DND-41 (cell line): ENCODE measurements around the gene CEACAM5.

Experiments used
- ATAC-seq: fragments of 200-7000 bp; cut with Tn5 transposase; 3 replicates; pipeline ENCODE4 v1.9.1; 2021; ENCODE audit warnings: low read depth; ENCODE audit not compliant: insufficient read depth
- DNase-seq: peaks from one replicate; pipeline ENCODE4 v3.0.0-alpha.2; 2020
- H2AFZ ChIP-seq: 2 replicates; pipeline ENCODE4 v1.6.0; 2012; ENCODE audit warnings: low read depth, low read length
- H3K27ac ChIP-seq: 2 replicates; pipeline ENCODE4 v1.5.1; 2012; ENCODE audit warnings: low read length, inconsistent platforms
- H3K27me3 ChIP-seq: fragments of 200-600 bp; sonication (generic); 2 replicates; pipeline ENCODE4 v1.6.0; 2012; ENCODE audit warnings: low read length, mild to moderate bottlenecking, inconsistent platforms; ENCODE audit not compliant: insufficient read depth, poor library complexity
- H3K36me3 ChIP-seq: 2 replicates; pipeline ENCODE4 v1.5.1; 2012; ENCODE audit warnings: low read length, inconsistent platforms; ENCODE audit not compliant: insufficient read depth
- H3K4me1 ChIP-seq: 2 replicates; pipeline ENCODE4 v1.5.1; 2012; ENCODE audit warnings: mild to moderate bottlenecking, low read length; ENCODE audit not compliant: insufficient read depth
- H3K4me2 ChIP-seq: 2 replicates; pipeline ENCODE4 v1.6.0; 2012; ENCODE audit warnings: mild to moderate bottlenecking, moderate library complexity, low read length, inconsistent platforms; ENCODE audit not compliant: insufficient read depth
- H3K4me3 ChIP-seq, 2 experiments: fragments of 200-600 bp in 1 of 2; shearing (Covaris generic) in 1 of 2; 2 replicates each; pipeline ENCODE4 v1.5.1; 2012 to 2016; ENCODE audit warnings: inconsistent platforms in 2 of 2, low read length in 2 of 2, mild to moderate bottlenecking in 2 of 2, low read depth in 1 of 2, moderate library complexity in 1 of 2
- H3K79me2 ChIP-seq: 2 replicates; pipeline ENCODE4 v1.6.0; 2012; ENCODE audit warnings: low read length, inconsistent platforms; ENCODE audit not compliant: insufficient read depth
- H3K9ac ChIP-seq: 2 replicates; pipeline ENCODE4 v1.6.0; 2012; ENCODE audit warnings: low read depth, mild to moderate bottlenecking, inconsistent platforms, low read length, moderate library complexity
- H3K9me3 ChIP-seq: 2 replicates; pipeline ENCODE4 v1.5.1; 2012; ENCODE audit warnings: low read length, moderate library complexity, mild to moderate bottlenecking, inconsistent platforms; ENCODE audit not compliant: insufficient read depth, severe bottlenecking
- H4K20me1 ChIP-seq: 2 replicates; pipeline ENCODE4 v1.6.0; 2012; ENCODE audit warnings: low read length; ENCODE audit not compliant: insufficient read depth
- CTCF ChIP-seq: IDR thresholded peaks from 2 replicates; pipeline ENCODE4 v1.5.1; 2012; ENCODE audit warnings: borderline replicate concordance, low read length, moderate library complexity, mild to moderate bottlenecking; ENCODE audit not compliant: poor library complexity, severe bottlenecking; ENCODE audit errors: extremely low read depth
- EZH2 ChIP-seq: IDR thresholded peaks from 3 replicates; pipeline ENCODE4 v1.6.1; 2012; ENCODE audit warnings: borderline replicate concordance, low read depth, mild to moderate bottlenecking, moderate library complexity, low read length, inconsistent platforms; ENCODE audit not compliant: severe bottlenecking

CEACAM5 gene

GRCh38 chr19:41774515-41774980, 66.1 kb downstream of the CEACAM5 start:
- no peak overlapping the region for H3K4me3 ChIP-seq
- TF ChIP-seq EZH2 (no peak), CTCF (no peak)
- H2AFZ ChIP-seq, result no peak overlapping the region
- H3K79me2 ChIP-seq, result no peaks in the 10 kb centered on the region
- H4K20me1 ChIP-seq, result peaks cover 4% of the 10 kb centered on the region; the same call in 1 of the 2 replicates
- peak; percentile 87 for ATAC-seq
- H3K36me3 ChIP-seq, result no peaks in the 10 kb centered on the region
- no peaks in the 10 kb centered on the region for H3K9me3 ChIP-seq
- no peak overlapping the region for H3K9ac ChIP-seq
- peaks cover 2% of the 10 kb centered on the region; the same call in 1 of the 2 replicates for H3K4me1 ChIP-seq
- peaks cover 17% of the 10 kb centered on the region for H3K27me3 ChIP-seq
- no peak overlapping the region for H3K4me2 ChIP-seq
- no peak overlapping the region for H3K27ac ChIP-seq
- DNase-seq, result peak; percentile 67

GRCh38 chr19:41776700-41777099, 68.3 kb downstream of the CEACAM5 start:
- Histone ChIP-seq H3K4me1 (peaks cover 2% of the 10 kb centered on the region; the same call in 1 of the 2 replicates), H3K27ac (no peak overlapping the region), H3K79me2 (no peaks in the 10 kb centered on the region), H3K9ac (no peak overlapping the region), H3K9me3 (no peaks in the 10 kb centered on the region), H3K36me3 (no peaks in the 10 kb centered on the region), H3K4me3 (no peak overlapping the region), H3K4me2 (no peak overlapping the region), H3K27me3 (peaks cover 14% of the 10 kb centered on the region), H4K20me1 (peaks cover 4% of the 10 kb centered on the region; the same call in 1 of the 2 replicates), H2AFZ (no peak overlapping the region)
- ATAC-seq, result no peak
- no peak for DNase-seq
- TF ChIP-seq EZH2 (no peak), CTCF (no peak)
